Neutrophil (primary cell): Measurements from ENCODE around the gene BAHCC1.

ENCODE experiments used
- H3K27ac ChIP-seq: fragments of 200-600 bp; sonication (generic); 2 replicates; pipeline ENCODE4 v1.5.1; 2016; ENCODE audit warnings: mild to moderate bottlenecking, moderate library complexity
- H3K27me3 ChIP-seq: fragments of 200-600 bp; sonication (generic); 2 replicates; pipeline ENCODE4 v1.6.0; 2016; ENCODE audit warnings: mild to moderate bottlenecking
- H3K36me3 ChIP-seq: fragments of 200-600 bp; sonication (generic); 2 replicates; pipeline ENCODE4 v1.5.1; 2017
- H3K4me1 ChIP-seq, 2 experiments: fragments of 200-600 bp in 1 of 2; sonication (generic) in 1 of 2; 1 replicate in 1 of 2; 2 replicates in 1 of 2; pipeline versions ENCODE4 v1.5.1 to v1.6.1; 2013 to 2016; ENCODE audit warnings: low read depth in 1 of 2, low read length in 1 of 2, mild to moderate bottlenecking in 1 of 2, moderate library complexity in 1 of 2; ENCODE audit not compliant: control insufficient read depth in 1 of 2, insufficient read depth in 1 of 2
- H3K4me3 ChIP-seq, 2 experiments: fragments of 200-600 bp in 1 of 2; sonication (generic) in 1 of 2; 1 replicate in 1 of 2; 2 replicates in 1 of 2; pipeline ENCODE4 v1.5.1; 2013 to 2016; ENCODE audit warnings: low read depth in 1 of 2, low read length in 1 of 2, mild to moderate bottlenecking in 1 of 2, moderate library complexity in 1 of 2
- H3K9me3 ChIP-seq: fragments of 200-600 bp; sonication (generic); 2 replicates; pipeline ENCODE4 v1.5.1; 2016
- TF ChIP-seq, protein P1 (sequence below): fragments of 200-600 bp; sonication (generic); IDR thresholded peaks from 2 replicates; pipeline ENCODE4 v1.5.1; 2016; ENCODE audit warnings: antibody characterized with exemption

The BAHCC1 gene

GRCh38 chr17:81391293-81391935, 3.8 kb upstream of the BAHCC1 start:
- Histone ChIP-seq H3K27ac (no peak overlapping the region), H3K36me3 (no peaks in the 10 kb centered on the region), H3K4me1 (peaks cover 44 to 52% of the 10 kb centered on the region in 2 experiments), H3K4me3 (no peak overlapping the region), H3K9me3 (no peaks in the 10 kb centered on the region), H3K27me3 (peaks cover 100% of the 10 kb centered on the region)
- TF ChIP-seq, protein P1, sequence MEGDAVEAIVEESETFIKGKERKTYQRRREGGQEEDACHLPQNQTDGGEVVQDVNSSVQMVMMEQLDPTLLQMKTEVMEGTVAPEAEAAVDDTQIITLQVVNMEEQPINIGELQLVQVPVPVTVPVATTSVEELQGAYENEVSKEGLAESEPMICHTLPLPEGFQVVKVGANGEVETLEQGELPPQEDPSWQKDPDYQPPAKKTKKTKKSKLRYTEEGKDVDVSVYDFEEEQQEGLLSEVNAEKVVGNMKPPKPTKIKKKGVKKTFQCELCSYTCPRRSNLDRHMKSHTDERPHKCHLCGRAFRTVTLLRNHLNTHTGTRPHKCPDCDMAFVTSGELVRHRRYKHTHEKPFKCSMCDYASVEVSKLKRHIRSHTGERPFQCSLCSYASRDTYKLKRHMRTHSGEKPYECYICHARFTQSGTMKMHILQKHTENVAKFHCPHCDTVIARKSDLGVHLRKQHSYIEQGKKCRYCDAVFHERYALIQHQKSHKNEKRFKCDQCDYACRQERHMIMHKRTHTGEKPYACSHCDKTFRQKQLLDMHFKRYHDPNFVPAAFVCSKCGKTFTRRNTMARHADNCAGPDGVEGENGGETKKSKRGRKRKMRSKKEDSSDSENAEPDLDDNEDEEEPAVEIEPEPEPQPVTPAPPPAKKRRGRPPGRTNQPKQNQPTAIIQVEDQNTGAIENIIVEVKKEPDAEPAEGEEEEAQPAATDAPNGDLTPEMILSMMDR, result no peak

- no peaks in the 10 kb centered on the region for H3K36me3 ChIP-seq
- no peak overlapping the region for H3K27ac ChIP-seq
- H3K4me1 ChIP-seq, result peaks cover 49 to 52% of the 10 kb centered on the region in 2 experiments
- no peaks in the 10 kb centered on the region for H3K9me3 ChIP-seq
- TF ChIP-seq, protein P1, result no peak
- H3K4me3 ChIP-seq, result no peak overlapping the region
- H3K27me3 ChIP-seq, result peaks cover 100% of the 10 kb centered on the region
Measured at GRCh38 chr17:81391936-81392908, 3.0 kb upstream of the BAHCC1 start.

DNA sequence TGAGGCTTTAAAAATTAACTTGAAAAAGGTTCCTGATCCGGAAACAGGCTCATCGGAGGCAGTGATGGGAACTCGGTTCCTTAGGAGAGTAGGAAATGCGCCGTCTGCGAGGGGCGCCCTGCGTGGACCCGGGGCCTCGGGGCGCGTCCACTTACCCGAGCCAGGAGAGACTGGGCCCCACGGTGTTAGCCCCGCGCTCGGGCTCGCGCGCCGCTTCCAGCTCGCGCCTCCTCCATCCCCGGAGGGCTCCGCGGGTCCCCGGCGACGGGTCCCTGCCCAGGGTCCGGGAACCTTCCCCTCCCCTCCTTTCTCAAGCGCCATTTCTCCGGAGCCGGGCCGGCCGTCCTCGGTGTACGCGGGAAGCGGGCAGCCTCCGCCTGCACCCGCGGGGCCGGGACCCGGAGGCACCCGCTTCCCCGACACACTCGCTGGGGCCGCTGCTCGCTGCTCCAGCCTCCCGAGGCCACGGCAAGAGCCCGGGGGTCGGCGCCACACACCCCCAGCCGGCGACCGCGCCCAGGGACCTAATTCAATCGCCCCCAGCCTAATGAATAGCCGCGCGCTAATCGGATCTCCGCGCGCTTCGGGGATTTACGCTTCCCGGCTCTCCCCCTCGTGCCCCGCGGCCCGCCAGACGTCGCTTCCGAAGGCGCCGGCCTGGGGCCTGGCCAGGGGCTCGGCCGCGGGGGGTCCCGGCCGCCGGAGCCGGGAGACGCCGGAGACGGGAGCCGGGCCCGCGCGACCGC, 2.2 kb upstream of the BAHCC1 start:
- Histone ChIP-seq H3K4me1 (peaks cover 52 to 55% of the 10 kb centered on the region in 2 experiments), H3K9me3 (no peaks in the 10 kb centered on the region), H3K27ac (no peak overlapping the region), H3K4me3 (peak overlapping the region; percentile 39 to 61), H3K27me3 (peaks cover 100% of the 10 kb centered on the region), H3K36me3 (no peaks in the 10 kb centered on the region)
- TF ChIP-seq, protein P1, result no peak

- no peaks in the 10 kb centered on the region for H3K36me3 ChIP-seq
- H3K27me3 ChIP-seq, result peaks cover 100% of the 10 kb centered on the region
- peak overlapping the region; percentile 41 for H3K27ac ChIP-seq
- H3K9me3 ChIP-seq, result no peaks in the 10 kb centered on the region
- peaks cover 59 to 63% of the 10 kb centered on the region in 2 experiments for H3K4me1 ChIP-seq
- peak overlapping the region; percentile 61 to 66 for H3K4me3 ChIP-seq
- TF ChIP-seq, protein P1, result no peak
Measured at GRCh38 chr17:81393684-81394376, 1.4 kb upstream of the BAHCC1 start.

GRCh38 chr17:81394377-81394920, 808 bp upstream of the BAHCC1 start:
- TF ChIP-seq, protein P1, result no peak
- peaks cover 100% of the 10 kb centered on the region for H3K27me3 ChIP-seq
- no peak overlapping the region for H3K27ac ChIP-seq
- no peaks in the 10 kb centered on the region for H3K36me3 ChIP-seq
- no peaks in the 10 kb centered on the region for H3K9me3 ChIP-seq
- H3K4me3 ChIP-seq, result peak overlapping the region; percentile 61 to 66
- H3K4me1 ChIP-seq, result peaks cover 62 to 68% of the 10 kb centered on the region in 2 experiments
